Bronchial epithelial cell (primary cell): ENCODE results near the gene PIGN. TPM values are rescaled to one million over a fixed set of nuclear protein-coding genes. Genes with fewer than 3 reads are reported as not detected.
"Not testable (repeated sequence)": the region's sequence is repeated elsewhere in the genome, so short reads cannot be mapped to it uniquely, and the experiment has no call there.

ENCODE experiments used
- DNase-seq: peaks from one replicate; pipeline ENCODE4 v3.0.0-alpha.2; 2010; ENCODE audit warnings: low read depth
- FAIRE-seq: peaks from 2 replicates; lab custom pipeline; 2011; peaks lifted over from hg19 to GRCh38; lab: Jason Lieb, UNC
- H3K27me3 ChIP-seq: 2 replicates; pipeline ENCODE4 v1.5.1; 2011; ENCODE audit warnings: low read length; ENCODE audit not compliant: control insufficient read depth, insufficient read depth
- H3K36me3 ChIP-seq: 2 replicates; pipeline ENCODE4 v1.5.1; 2011; ENCODE audit warnings: low read length; ENCODE audit not compliant: control insufficient read depth, insufficient read depth
- H3K4me3 ChIP-seq: 2 replicates; pipeline ENCODE4 v1.5.1; 2011; ENCODE audit warnings: mild to moderate bottlenecking, low read depth, low read length, control low read depth
- total RNA-seq: library from RNA; depleted of rRNA; stranded (reverse); fragments of >200 nt; gene quantifications from 2 replicates; pipeline ENCODE4 v1.2.1, GENCODE V29; 2014
- TF ChIP-seq, protein P1 (sequence below): IDR thresholded peaks from 2 replicates; pipeline ENCODE4 v1.5.1; 2011; ENCODE audit warnings: mild to moderate bottlenecking, moderate library complexity, low read length, control low read depth, inconsistent platforms; ENCODE audit not compliant: insufficient read depth, severe bottlenecking

Gene PIGN
- total RNA-seq, 1 donor from 2014 or later = 42.1 TPM

- TF ChIP-seq, protein P1, sequence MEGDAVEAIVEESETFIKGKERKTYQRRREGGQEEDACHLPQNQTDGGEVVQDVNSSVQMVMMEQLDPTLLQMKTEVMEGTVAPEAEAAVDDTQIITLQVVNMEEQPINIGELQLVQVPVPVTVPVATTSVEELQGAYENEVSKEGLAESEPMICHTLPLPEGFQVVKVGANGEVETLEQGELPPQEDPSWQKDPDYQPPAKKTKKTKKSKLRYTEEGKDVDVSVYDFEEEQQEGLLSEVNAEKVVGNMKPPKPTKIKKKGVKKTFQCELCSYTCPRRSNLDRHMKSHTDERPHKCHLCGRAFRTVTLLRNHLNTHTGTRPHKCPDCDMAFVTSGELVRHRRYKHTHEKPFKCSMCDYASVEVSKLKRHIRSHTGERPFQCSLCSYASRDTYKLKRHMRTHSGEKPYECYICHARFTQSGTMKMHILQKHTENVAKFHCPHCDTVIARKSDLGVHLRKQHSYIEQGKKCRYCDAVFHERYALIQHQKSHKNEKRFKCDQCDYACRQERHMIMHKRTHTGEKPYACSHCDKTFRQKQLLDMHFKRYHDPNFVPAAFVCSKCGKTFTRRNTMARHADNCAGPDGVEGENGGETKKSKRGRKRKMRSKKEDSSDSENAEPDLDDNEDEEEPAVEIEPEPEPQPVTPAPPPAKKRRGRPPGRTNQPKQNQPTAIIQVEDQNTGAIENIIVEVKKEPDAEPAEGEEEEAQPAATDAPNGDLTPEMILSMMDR = no peak
- Histone ChIP-seq H3K4me3 (no peak overlapping the region), H3K27me3 (no peaks in the 10 kb centered on the region), H3K36me3 (no peaks in the 10 kb centered on the region)
- FAIRE-seq (no peak), DNase-seq (no peak)
Observed at GRCh38 chr18:62037012-62037742, 149.7 kb downstream of the PIGN start.

DNA sequence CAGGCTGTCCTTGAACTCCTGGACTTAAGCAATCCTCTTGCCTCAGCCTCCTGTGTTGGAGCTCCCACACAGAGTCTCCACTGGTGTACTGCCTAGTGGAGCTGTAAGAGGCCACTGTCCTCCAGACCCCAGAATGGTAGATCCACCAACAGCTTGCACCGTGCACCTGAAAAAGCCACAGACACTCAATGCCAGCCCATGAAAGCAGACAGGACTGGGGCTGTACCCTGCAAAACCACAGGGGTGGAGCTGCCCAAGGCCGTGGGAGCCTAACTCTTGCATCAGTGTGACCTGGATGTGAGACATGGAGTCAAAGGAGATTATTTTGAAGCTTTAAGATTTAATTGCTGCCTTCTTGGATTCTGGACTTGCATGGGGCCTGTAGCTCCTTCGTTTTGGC, 152.6 kb downstream of the PIGN start:
- not testable (repeated sequence) for H3K4me3 ChIP-seq, H3K36me3 ChIP-seq, DNase-seq, H3K27me3 ChIP-seq, FAIRE-seq

GRCh38 chr18:62033756-62034155, 153.1 kb downstream of the PIGN start:
- no peak overlapping the region for H3K4me3 ChIP-seq
- FAIRE-seq = no peak
- DNase-seq = no peak
- TF ChIP-seq, protein P1 = no peak
- H3K27me3 ChIP-seq = no peaks in the 10 kb centered on the region
- no peaks in the 10 kb centered on the region for H3K36me3 ChIP-seq

DNA sequence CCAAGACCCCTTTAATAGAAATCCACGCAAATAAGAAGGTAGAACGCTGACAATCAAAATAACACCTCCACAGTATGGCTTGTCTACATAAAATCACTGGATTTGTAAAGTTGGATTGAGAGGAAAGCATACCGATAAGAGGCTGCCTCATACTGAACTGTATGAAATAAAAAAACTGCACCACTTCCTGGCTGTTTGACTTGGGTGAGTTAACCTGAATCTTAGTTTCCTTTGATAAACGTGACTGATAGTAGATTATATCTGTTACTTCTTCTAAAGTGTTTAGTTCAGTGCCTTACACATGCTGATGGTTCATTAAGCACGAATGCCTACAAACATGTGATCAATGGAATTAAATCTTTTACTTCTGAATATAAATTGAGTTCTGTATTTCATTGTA, 153.6 kb downstream of the PIGN start:
- FAIRE-seq = no peak
- no peak for DNase-seq
- Histone ChIP-seq H3K27me3 (no peaks in the 10 kb centered on the region), H3K36me3 (no peaks in the 10 kb centered on the region), H3K4me3 (no peak overlapping the region)
- TF ChIP-seq, protein P1 = no peak

- Histone ChIP-seq H3K27me3 (no peaks in the 10 kb centered on the region), H3K36me3 (no peaks in the 10 kb centered on the region), H3K4me3 (no peak overlapping the region)
- FAIRE-seq (peak; percentile 98), DNase-seq (no peak)
- TF ChIP-seq, protein P1 = no peak
Observed at GRCh38 chr18:62030091-62030985, 156.5 kb downstream of the PIGN start.

GRCh38 chr18:62028715-62029114, 158.1 kb downstream of the PIGN start:
- no peak for FAIRE-seq
- H3K36me3 ChIP-seq = no peaks in the 10 kb centered on the region
- H3K4me3 ChIP-seq = no peak overlapping the region
- no peak for DNase-seq
- H3K27me3 ChIP-seq = no peaks in the 10 kb centered on the region
- TF ChIP-seq, protein P1 = no peak
